Small intestine (tissue), 7 donors: ENCODE data around the gene ALAS1. TPM values are rescaled to one million over a fixed set of nuclear protein-coding genes. Genes with fewer than 3 reads are reported as not detected.
A peak's percentile ranks its signal among the peaks of the same experiment; 100 is the strongest.

Experiments used
- DNase-seq, 2 donors: peaks; one replicate each; pipeline versions ENCODE4 v3.0.0 to v3.0.0-alpha.2; 2013
- FAIRE-seq: peaks from 2 replicates; lab custom pipeline; 2012; peaks lifted over from hg19 to GRCh38; lab: Jason Lieb, UNC
- H3K27ac ChIP-seq, 3 donors: one replicate each; pipeline ENCODE4 v1.5.1; 2013; ENCODE audit warnings: low read length in 2 of 3, mild to moderate bottlenecking in 2 of 3, control low read depth in 1 of 3, inconsistent platforms in 1 of 3, low read depth in 1 of 3, moderate library complexity in 1 of 3
- H3K27me3 ChIP-seq, 3 donors: one replicate each; pipeline ENCODE4 v1.6.1; 2013; ENCODE audit warnings: low read length in 3 of 3, inconsistent platforms in 1 of 3; ENCODE audit not compliant: control insufficient read depth in 3 of 3, insufficient read depth in 3 of 3
- H3K36me3 ChIP-seq, 3 donors: one replicate each; pipeline ENCODE4 v1.6.1; 2013; ENCODE audit warnings: low read length in 3 of 3, inconsistent platforms in 1 of 3, low read depth in 1 of 3, mild to moderate bottlenecking in 1 of 3, moderate library complexity in 1 of 3; ENCODE audit not compliant: control insufficient read depth in 3 of 3, insufficient read depth in 2 of 3
- H3K4me1 ChIP-seq, 3 donors: one replicate each; pipeline ENCODE4 v1.6.1; 2013; ENCODE audit warnings: low read length in 2 of 3, inconsistent platforms in 1 of 3, low read depth in 1 of 3, mild to moderate bottlenecking in 1 of 3, moderate library complexity in 1 of 3; ENCODE audit not compliant: control insufficient read depth in 3 of 3, insufficient read depth in 2 of 3
- H3K4me3 ChIP-seq, 3 donors: one replicate each; pipeline ENCODE4 v1.5.1; 2013; ENCODE audit warnings: low read length in 3 of 3, control low read depth in 1 of 3, inconsistent platforms in 1 of 3, low read depth in 1 of 3, mild to moderate bottlenecking in 1 of 3, moderate library complexity in 1 of 3
- H3K9me3 ChIP-seq, 2 donors: one replicate each; pipeline ENCODE4 v1.6.1; 2013; ENCODE audit warnings: low read depth in 1 of 2, low read length in 1 of 2; ENCODE audit not compliant: control insufficient read depth in 2 of 2, insufficient read depth in 1 of 2
- WGBS, 3 donors: extraction: QIAGEN DNeasy Blood & Tissue Kit; methylation state at CpG; one replicate each; pipeline ENCODE4 v1.1.7; 2013; 5-methylcytosine and 5-hydroxymethylcytosine counted together
- polyA plus RNA-seq, 4 donors: library from polyadenylated mRNA; stranded (reverse) in 3 of 4; unstranded in 1 of 4; fragments of 200-250 nt in 3 of 4; fragments of 120-200 nt in 1 of 4; gene quantifications; one replicate each; pipeline versions ENCODE4 v1.2.1 to v1.2.3, GENCODE V29; 2013
- donor health status: healthy with polysubstance abuse.
- donor health status: control.
- donor health status: control.
- donor health status: Bipolar disorder and iron deficiency.
- donor health status: healthy.

Gene ALAS1
- polyA plus RNA-seq, 4 donors: 40.9 to 99.7 (median 65.3) TPM

- DNase-seq: no peak
- Histone ChIP-seq H3K36me3 (peaks cover 34 to 66% (median 46%) of the 10 kb centered on the region in 3 donors), H3K4me1 (peaks cover 0 to 13% (median 0%) of the 10 kb centered on the region in 3 donors)
These were observed 7.9 kb downstream of the ALAS1 start for GRCh38 chr3:52205727-52206372.

GRCh38 chr3:52208556-52208955, 10.6 kb downstream of the ALAS1 start:
- 83 to 87% (median 87%) methylated on average over 4 of the region's 4 CpGs for WGBS, 3 donors
- Histone ChIP-seq H3K4me3 (no peak overlapping the region), H3K36me3 (peaks cover 32 to 75% (median 52%) of the 10 kb centered on the region in 3 donors), H3K9me3 (no peaks in the 10 kb centered on the region), H3K4me1 (peaks cover 0 to 36% (median 0%) of the 10 kb centered on the region in 3 donors), H3K27me3 (no peaks in the 10 kb centered on the region), H3K27ac (no peak overlapping the region)
- DNase-seq: no peak
- FAIRE-seq: no peak

More at GRCh38 chr3:52205727-52206372, 7.9 kb downstream of the ALAS1 start:
- H3K27ac ChIP-seq: no peak overlapping the region
- no peaks in the 10 kb centered on the region for H3K27me3 ChIP-seq
- H3K4me3 ChIP-seq: no peak overlapping the region
- FAIRE-seq: no peak
- 85 to 89% (median 89%) methylated on average over 6 of the region's 6 CpGs for WGBS, 3 donors
- H3K9me3 ChIP-seq: no peaks in the 10 kb centered on the region

- Histone ChIP-seq H3K27me3 (no peaks in the 10 kb centered on the region), H3K4me3 (no peak overlapping the region), H3K9me3 (no peaks in the 10 kb centered on the region), H3K4me1 (peaks cover 0 to 33% (median 0%) of the 10 kb centered on the region in 3 donors), H3K27ac (peak overlapping the region in 1 of 3 donors; percentile 36), H3K36me3 (peaks cover 23 to 77% (median 42%) of the 10 kb centered on the region in 3 donors)
- DNase-seq (peak in 1 of 2 donors; percentile 36), FAIRE-seq (no peak)
These were observed 12.1 kb downstream of the ALAS1 start for GRCh38 chr3:52210037-52210436.

- H3K36me3 ChIP-seq: peaks cover 20 to 80% (median 42%) of the 10 kb centered on the region in 3 donors
- no peaks in the 10 kb centered on the region for H3K27me3 ChIP-seq
- DNase-seq (peak; percentile 18 to 92), FAIRE-seq (no peak)
- no peak overlapping the region for H3K4me3 ChIP-seq
- peak overlapping the region in 1 of 3 donors; percentile 74 for H3K27ac ChIP-seq
- WGBS, 3 donors: 73 to 76% (median 74%) methylated on average over 6 of the region's 6 CpGs
- no peaks in the 10 kb centered on the region for H3K9me3 ChIP-seq
- H3K4me1 ChIP-seq: peaks cover 0 to 33% (median 0%) of the 10 kb centered on the region in 3 donors
These were observed 12.6 kb downstream of the ALAS1 start for GRCh38 chr3:52210550-52211046.

GRCh38 chr3:52211268-52211891, 13.4 kb downstream of the ALAS1 start:
- no peak for FAIRE-seq
- Histone ChIP-seq H3K27me3 (no peaks in the 10 kb centered on the region), H3K27ac (peak overlapping the region in 1 of 3 donors; percentile 74), H3K4me1 (peaks cover 0 to 33% (median under 1%) of the 10 kb centered on the region in 3 donors), H3K36me3 (peaks cover 18 to 82% (median 41%) of the 10 kb centered on the region in 3 donors), H3K4me3 (no peak overlapping the region), H3K9me3 (no peaks in the 10 kb centered on the region)
- DNase-seq: peak in 1 of 2 donors; percentile 31
- WGBS, 3 donors: 95 to 97% (median 96%) methylated on average over 18 of the region's 18 CpGs

- H3K27me3 ChIP-seq: no peaks in the 10 kb centered on the region
- peaks cover 16 to 76% (median 35%) of the 10 kb centered on the region in 3 donors for H3K36me3 ChIP-seq
- WGBS, 3 donors: 60 to 83% (median 67%) methylated on average over 8 of the region's 8 CpGs
- H3K27ac ChIP-seq: no peak overlapping the region
- peaks cover under 1 to 49% (median 4%) of the 10 kb centered on the region in 3 donors for H3K4me1 ChIP-seq
- H3K9me3 ChIP-seq: no peaks in the 10 kb centered on the region
- DNase-seq (peak in 1 of 2 donors; percentile 19), FAIRE-seq (no peak)
- H3K4me3 ChIP-seq: no peak overlapping the region
These were observed 15.0 kb downstream of the ALAS1 start for GRCh38 chr3:52213005-52213404.

GRCh38 chr3:52213901-52214300, 15.9 kb downstream of the ALAS1 start:
- peaks cover 4 to 51% (median 6%) of the 10 kb centered on the region in 3 donors for H3K4me1 ChIP-seq
- H3K27me3 ChIP-seq: no peaks in the 10 kb centered on the region
- H3K9me3 ChIP-seq: no peaks in the 10 kb centered on the region
- no peak overlapping the region for H3K4me3 ChIP-seq
- H3K36me3 ChIP-seq: peaks cover 13 to 69% (median 29%) of the 10 kb centered on the region in 3 donors
- FAIRE-seq: no peak
- H3K27ac ChIP-seq: no peak overlapping the region
- no peak for DNase-seq

GRCh38 chr3:52215351-52215750, 17.4 kb downstream of the ALAS1 start:
- no peaks in the 10 kb centered on the region for H3K27me3 ChIP-seq
- FAIRE-seq (no peak), DNase-seq (no peak)
- WGBS, 3 donors: 94 to 97% (median 97%) methylated on average over 7 of the region's 7 CpGs
- H3K36me3 ChIP-seq: peaks cover 7 to 55% (median 25%) of the 10 kb centered on the region in 3 donors
- peak overlapping the region in 1 of 3 donors; percentile 94 for H3K27ac ChIP-seq
- H3K4me1 ChIP-seq: peaks cover 4 to 48% (median 6%) of the 10 kb centered on the region in 3 donors
- H3K9me3 ChIP-seq: no peaks in the 10 kb centered on the region
- no peak overlapping the region for H3K4me3 ChIP-seq
